ENCODE results near the gene SF3B4.
A peak's percentile ranks its signal among the peaks of the same experiment; 100 is the strongest.
"Not testable (repeated sequence)": the region's sequence is repeated elsewhere in the genome, so short reads cannot be mapped to it uniquely, and the experiment has no call there.

Gene SF3B4

GRCh38 chr1:149886396-149887195 is 41.0 kb downstream of the SF3B4 start:
- peak; percentile 88 to 95 for DNase-seq

GRCh38 chr1:149886121-149886395 is 41.5 kb downstream of the SF3B4 start:
- not testable (repeated sequence) for DNase-seq

GRCh38 chr1:149885339-149886120 is 42.1 kb downstream of the SF3B4 start:
- DNase-seq, result peak; percentile 65 to 78

GRCh38 chr1:149884433-149885338 is 42.9 kb downstream of the SF3B4 start:
- no peak for DNase-seq

GRCh38 chr1:149883598-149884247 is 43.9 kb downstream of the SF3B4 start:
- no peak for DNase-seq

- DNase-seq, result no peak
These were observed 45.7 kb downstream of the SF3B4 start for GRCh38 chr1:149881876-149882275.

GRCh38 chr1:149879556-149879955 is 48.0 kb downstream of the SF3B4 start:
- no peak for DNase-seq

- DNase-seq, result no peak
These were observed 50.2 kb downstream of the SF3B4 start for GRCh38 chr1:149877211-149877946.
